GM19025 (cell line): ENCODE measurements around the gene SLC7A8.

Experiments
- ATAC-seq: cut with Tn5 transposase; IDR thresholded peaks from one replicate; pipeline ENCODE4 v1.9.1; 2021; ENCODE audit warnings: mild to moderate bottlenecking, low read depth, moderate library complexity; ENCODE audit not compliant: unreplicated experiment

The SLC7A8 gene

DNA sequence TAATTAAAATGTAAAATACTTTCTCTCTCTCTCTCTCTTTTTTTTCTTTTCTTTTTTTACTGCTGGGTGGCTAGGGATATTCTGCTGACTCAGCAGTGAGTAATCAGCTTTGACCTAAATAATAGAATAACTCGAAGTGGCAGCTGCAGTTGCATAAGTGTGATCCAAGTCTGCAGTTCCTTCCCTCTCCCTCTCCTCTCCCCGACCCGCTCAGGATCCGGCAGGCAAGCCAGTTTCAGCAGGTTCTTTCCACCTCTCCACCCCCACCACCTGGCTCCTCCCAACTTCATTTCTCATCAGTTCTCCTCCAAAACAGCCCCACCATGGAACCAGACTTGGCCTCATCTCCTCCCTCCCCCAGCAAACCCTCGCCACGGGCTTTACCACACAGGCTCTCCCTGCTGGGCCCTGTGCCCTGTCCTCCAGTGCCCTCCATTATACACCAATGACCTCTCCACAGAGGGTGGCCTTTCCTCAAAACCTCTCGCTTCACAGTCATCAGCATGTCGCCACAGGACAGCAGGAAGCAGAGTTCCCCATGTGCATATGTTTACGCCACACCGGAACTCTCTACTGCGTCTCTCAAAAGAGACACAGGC is 22.4 kb downstream of the SLC7A8 start:
- ATAC-seq = no peak

DNA sequence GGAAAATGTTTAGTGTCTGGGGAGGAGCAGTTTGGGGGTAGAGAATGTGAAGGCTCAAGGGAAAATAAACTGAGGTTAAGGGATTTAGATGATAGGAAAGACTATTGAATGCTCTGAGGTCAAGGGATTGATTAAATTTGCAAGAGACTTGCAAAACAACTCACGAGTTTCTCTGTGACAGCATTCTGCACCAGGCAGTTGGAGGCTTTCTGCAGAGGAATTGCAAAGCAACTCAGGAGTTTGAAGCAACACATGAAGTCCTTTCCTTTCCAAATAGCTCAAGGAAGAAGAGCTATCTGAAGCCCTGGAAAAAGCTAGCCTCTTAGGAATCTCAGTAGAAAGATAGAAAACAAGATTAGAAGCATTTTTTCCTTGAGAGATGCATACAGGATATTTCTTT is 23.9 kb downstream of the SLC7A8 start:
- no peak for ATAC-seq

DNA sequence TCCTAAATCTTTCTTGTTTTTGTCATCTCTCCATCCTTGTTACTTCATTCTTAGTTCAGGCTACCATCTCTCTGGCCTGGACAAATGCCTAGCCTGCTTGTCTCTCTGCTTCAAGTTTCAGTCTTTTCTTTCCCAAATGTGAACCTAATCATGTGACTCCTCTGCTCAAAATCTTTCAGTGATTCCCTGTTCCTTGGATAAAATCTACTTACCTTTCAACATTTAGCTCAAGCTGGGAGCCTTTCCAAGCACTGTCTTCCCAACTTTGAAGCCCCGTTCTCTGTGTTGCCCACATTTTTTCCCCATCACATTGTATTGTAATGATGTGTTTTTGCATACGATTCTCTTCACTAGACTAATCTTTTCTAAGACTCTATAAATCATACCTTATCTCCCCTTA is 24.7 kb downstream of the SLC7A8 start:
- no peak for ATAC-seq

- ATAC-seq = no peak
These were observed 28.4 kb downstream of the SLC7A8 start for GRCh38 chr14:23154964-23155587.

- ATAC-seq = no peak
These were observed 29.3 kb downstream of the SLC7A8 start for GRCh38 chr14:23153851-23154796.

DNA sequence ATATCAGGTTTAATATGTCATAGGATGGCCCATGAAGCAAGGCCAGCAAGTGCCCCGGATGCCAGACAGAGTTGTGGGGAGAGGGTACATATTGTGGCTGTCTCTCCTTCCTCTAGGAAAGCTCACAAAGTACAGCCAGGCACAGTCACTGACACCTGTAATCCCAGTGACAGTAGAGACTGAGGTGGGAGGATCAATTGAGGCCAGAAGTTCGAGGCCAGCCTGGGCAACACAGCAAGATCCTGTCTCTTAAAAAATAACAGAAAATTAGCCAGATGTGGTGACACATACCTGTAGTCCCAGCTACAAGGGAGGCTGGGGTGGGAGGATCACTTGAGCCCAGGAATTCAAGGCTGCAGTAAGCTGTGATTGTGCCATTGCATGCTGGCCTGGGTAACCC is 32.1 kb downstream of the SLC7A8 start:
- no peak for ATAC-seq

- no peak for ATAC-seq
These were observed 33.7 kb downstream of the SLC7A8 start for GRCh38 chr14:23149745-23150144.

DNA sequence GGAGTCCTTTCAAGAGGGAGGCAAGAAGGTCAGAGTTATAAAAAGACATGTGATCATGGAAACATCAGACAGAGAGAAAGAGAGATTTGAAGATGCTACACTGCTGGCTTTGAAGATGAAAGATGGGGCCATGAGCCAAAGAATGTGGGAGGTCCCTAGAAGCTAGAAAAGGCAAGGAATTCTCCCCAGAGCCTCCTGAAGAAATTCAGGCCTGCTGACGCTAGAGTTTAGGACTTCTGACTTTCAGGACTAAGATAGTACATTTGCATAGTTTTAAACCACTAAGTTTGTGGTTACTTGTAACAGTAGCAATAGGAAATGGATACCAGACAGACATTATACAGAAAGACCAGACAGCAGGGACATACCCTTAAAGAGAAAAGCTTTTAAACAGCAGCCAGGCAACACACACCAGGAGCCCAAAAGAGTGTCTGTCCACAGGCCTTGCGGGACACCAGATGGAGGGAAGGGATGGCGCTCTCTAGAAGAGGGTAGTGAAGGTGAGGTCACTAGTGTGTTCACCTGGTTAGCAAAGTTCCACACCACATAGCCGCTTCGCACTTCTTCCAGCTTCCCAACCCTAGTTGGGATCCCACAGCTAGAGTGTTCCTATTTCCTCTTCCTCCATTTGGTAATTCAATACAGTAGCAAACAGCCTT is 34.7 kb downstream of the SLC7A8 start:
- ATAC-seq = no peak

DNA sequence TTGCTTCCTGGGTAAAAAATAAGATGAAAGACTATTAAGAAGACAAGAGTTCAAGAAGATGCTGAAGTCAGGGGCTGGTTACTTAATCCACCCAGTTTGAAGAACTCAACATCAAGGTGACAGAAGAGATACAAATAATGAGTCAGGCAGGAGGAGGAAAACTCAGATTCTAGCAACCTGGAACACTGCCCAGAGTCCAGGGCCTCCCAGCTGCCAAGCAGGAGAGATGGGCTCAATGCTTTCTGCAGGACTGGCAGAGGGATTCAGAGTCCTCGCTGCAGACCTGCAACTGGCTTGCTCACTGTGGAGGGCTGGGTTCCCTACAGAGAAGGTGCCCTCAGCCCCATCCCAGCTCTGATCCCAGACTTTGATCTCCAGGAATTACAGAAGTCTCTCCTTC is 35.8 kb downstream of the SLC7A8 start:
- ATAC-seq = no peak

- no peak for ATAC-seq
These were observed 36.5 kb downstream of the SLC7A8 start for GRCh38 chr14:23146980-23147379.

DNA sequence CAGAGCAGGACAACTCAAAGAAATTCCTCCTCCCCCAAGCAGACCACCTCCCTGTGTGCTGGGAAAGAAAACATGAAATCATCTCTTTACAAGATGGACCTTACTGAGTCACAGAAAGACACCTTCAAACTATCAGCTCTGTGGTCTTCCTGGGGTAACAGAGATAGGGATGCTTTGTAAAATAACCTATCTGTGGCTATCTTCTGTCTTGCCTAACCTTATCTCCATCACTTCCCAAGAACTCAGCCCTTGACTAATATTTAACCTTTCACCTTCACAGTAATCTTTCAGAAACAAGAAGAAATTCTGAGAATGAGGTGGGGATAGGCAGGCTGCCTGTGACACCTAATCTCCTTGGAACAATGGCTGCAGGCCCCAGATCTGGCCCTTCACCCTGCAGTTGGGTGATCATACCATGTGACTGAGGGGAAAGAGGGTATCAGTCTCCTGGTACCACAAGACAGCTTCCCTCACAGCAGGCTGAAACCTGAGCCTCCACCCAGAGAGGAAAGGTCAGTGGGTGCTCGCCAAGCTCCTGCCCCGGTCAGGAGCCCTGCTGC is 37.0 kb downstream of the SLC7A8 start:
- ATAC-seq = no peak

GRCh38 chr14:23145794-23146350 is 37.6 kb downstream of the SLC7A8 start:
- ATAC-seq = no peak

- ATAC-seq = no peak
These were observed 39.5 kb downstream of the SLC7A8 start for GRCh38 chr14:23143911-23144310.

DNA sequence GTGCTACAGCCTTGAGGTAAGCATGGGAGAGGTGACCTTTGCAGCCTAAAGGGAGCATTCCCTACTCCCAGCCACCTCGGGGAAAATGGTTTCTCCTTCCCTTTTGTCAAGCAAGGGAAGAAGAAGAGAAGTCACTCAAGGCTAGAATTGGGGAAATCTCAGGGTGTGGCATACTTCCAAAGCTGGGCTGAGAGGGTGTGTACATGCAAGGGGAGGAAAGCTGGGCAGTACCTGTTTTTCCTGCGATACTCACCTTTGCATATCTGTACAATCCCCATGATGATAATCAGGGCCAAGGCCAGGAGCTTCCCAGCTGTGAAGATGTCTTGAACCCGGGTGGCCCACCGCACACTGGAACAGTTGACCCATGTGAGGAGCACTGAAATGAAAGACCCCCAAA is 40.6 kb downstream of the SLC7A8 start:
- ATAC-seq = no peak

DNA sequence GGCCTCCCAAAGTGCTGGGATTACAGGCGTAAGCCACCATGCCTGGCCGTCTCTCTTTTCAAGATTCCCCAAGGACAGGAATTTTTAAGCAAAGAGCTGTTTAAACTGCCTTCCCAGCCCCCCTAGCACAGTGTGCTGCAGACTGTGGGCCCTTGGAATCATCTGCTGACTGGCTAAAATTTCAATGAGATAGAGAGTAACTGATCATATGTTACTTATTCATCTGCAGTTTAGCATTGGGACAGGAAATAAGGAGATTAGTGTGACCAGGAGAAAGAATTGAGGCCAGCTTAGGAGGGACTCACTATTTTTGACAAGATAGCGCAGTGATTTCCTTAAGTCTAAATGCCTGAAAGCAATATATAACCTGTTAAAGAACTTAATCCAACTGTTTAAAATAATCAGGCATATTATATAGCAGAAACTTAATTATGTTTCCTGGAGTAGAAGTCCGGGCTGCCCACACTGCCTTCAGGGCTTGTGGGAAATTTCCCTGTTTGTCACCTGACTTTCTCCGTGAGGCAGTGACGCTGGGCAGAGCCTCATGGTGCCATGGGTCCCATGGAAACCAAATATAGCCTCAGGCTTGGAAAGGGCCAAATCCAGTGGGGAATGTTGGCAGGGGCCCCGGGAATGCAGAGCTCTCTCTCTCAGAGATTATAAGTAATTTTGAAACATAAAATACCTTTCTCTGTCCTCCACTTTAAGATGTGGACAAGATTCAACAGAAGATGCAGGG is 41.6 kb downstream of the SLC7A8 start:
- no peak for ATAC-seq

- ATAC-seq = no peak
These were observed 43.1 kb downstream of the SLC7A8 start for GRCh38 chr14:23140371-23140770.

GRCh38 chr14:23139874-23140273 is 43.6 kb downstream of the SLC7A8 start:
- no peak for ATAC-seq

GRCh38 chr14:23137813-23138535 is 45.5 kb downstream of the SLC7A8 start:
- no peak for ATAC-seq

GRCh38 chr14:23137192-23137812 is 46.2 kb downstream of the SLC7A8 start:
- ATAC-seq = no peak
